Stimulated activated CD4-positive, alpha-beta T cell treated with anti-CD3 and anti-CD28 coated beads, Interleukin-4, amount 100 ng/mL, for 24 hours (primary cell): ENCODE results near the gene CWF19L2.
"Not testable (repeated sequence)": the region's sequence is repeated elsewhere in the genome, so short reads cannot be mapped to it uniquely, and the experiment has no call there.

ENCODE experiments used
- DNase-seq: peaks from one replicate; pipeline ENCODE4 v3.0.0-alpha.2; 2020

CWF19L2 gene

DNA sequence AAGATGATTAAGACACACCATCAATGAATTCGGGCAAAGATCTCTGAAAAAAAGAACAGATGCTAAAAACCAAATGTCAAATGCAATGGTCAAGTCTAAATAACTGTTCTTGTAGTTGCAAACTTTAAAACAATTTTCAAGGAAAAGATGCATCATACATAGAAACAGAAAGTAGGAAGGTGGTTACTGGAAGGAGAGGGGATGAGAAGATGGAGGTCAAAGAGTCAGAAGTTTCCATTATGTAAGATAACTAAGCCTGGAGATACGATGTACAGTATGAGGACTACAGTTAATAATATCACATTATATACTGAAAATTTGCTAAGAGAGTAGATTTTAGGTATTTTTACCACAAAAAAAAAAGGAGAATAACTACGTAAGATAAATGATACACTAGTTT, 27.1 kb downstream of the CWF19L2 start:
- no peak for DNase-seq

- DNase-seq: no peak
These were observed 29.9 kb downstream of the CWF19L2 start for GRCh38 chr11:107427569-107428180.

DNA sequence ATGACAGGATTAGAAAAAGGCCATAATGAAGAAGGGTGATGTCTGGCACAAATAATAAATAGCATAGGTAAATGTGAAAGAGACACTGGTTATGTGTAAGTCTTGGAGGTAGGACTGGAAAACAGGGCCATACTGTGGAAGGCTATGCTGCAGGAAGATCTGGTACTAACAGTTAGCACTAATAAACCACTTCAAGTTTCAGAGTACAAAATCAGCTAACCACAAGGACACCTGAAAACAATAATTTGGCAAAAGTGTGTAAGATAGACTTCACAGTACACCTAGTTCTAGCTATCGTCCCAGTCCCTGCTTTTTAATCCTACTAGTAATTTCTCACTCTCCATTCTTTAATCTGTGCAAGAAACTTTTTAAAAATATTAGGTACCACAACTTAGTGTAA, 44.3 kb downstream of the CWF19L2 start:
- DNase-seq: no peak

DNA sequence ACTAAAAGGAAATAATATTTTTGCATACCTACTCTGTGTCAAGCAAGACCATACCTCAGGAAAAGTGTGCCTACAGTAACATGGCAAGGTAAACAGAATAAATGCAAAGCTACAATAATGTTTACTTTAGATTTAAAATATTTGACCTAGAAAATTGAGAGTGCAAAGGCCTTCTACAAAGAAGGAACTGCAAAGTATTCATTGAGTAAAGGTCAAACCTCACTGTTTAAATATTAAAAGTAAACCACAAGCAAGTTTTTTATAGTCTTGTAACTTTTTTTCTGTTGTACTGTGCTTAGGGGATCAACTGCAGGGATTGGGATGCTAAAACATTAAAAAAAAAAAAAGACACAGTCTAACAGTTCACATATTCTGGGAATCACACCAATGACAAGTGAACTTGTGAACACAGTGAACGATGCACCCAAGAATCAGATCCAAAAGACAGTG, 48.8 kb downstream of the CWF19L2 start:
- DNase-seq: no peak

GRCh38 chr11:107405260-107405659, 52.4 kb downstream of the CWF19L2 start:
- DNase-seq: no peak

DNA sequence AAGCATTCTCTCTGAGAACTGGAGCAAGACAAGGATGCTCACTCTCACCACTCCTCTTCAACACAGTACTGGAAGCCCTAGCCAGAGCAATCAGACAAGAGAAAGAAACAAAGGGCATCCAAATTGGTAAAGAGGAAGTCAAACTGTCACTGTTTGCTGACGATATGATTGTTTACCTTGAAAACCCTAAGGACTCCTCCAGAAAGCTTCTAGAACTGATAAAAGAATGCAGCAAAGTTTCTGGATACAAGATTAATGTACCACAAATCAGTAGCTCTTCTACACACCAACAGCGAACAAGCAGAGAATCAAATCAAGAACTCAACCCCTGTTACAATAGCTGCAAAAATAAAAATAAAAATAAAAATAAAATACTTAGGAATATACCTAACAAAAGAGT, 56.5 kb downstream of the CWF19L2 start:
- DNase-seq: not testable (repeated sequence)

- DNase-seq: no peak
These were observed 60.3 kb downstream of the CWF19L2 start for GRCh38 chr11:107397357-107397756.

DNA sequence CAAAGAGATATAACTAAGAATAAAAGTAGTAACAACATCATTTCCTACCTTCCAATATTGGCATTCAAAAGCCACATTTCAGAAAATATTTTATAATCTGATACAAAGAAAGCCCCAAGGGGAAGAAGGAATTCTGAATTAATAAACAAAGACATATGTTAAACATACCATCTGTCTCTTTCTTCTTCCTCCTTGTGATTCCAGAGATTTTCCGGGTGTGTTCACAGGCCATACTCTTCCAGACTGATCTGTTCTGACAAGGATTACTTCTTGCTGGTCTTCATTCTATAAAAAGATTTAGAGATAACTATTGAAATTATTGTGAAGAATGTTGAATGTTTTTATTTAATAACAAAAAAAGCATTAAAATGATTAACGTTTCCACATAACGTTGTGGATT, 65.0 kb downstream of the CWF19L2 start:
- no peak for DNase-seq

DNA sequence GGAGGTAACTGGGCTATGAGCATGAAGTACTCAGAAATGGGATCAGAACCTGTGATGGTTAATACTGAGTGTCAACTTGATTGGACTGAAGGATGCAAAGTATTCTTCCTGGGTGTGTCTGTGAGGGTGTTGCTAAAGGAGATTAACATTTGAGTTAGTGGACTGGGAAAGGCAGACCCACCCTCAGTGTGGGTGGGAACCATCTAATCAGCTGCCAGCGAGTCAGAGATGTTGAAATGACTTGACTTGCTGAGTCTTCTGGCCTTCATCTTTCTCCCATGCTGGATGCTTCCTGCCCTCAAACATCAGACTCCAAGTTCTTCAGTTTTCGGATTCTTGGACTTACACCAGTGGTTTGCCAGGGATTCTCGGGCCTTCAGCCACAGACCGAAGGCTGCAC, 66.9 kb downstream of the CWF19L2 start:
- DNase-seq: not testable (repeated sequence)

- no peak for DNase-seq
These were observed 70.0 kb downstream of the CWF19L2 start for GRCh38 chr11:107387666-107388065.

- no peak for DNase-seq
These were observed 72.2 kb downstream of the CWF19L2 start for GRCh38 chr11:107385361-107385981.

DNA sequence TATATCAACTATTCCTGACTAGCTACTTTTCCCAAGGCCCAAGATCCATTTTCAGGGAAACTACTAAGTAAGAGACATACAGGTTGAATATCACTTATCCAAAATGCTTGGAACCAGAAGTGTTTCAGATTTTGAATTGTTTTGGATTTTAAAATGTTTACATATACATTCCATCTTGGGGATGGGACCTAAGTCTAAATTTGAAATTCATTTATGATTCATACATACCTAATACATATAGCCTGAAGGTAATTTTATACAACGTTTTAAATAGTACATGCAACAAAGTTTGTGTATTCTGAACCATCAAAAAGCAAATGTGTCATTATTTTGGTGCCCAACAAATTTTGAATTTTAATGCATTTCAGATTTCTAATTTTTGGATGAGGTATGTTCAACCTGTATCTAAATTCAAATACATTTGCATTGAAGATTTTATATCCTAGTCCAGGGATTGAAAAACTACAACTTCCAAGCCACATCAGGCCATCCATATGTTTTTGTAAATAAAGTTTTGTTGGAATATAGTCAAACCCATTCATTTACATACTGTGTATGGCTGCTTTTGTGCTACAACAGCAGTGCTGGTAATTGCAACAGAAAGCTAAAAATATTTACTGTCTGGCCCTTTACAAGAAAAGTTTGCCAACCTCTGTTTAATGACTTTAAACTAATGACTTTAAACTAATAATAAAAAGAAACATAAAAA, 73.3 kb downstream of the CWF19L2 start:
- DNase-seq: no peak

GRCh38 chr11:107372439-107372838, 85.2 kb downstream of the CWF19L2 start:
- DNase-seq: no peak

GRCh38 chr11:107370390-107370789, 87.2 kb downstream of the CWF19L2 start:
- DNase-seq: no peak

DNA sequence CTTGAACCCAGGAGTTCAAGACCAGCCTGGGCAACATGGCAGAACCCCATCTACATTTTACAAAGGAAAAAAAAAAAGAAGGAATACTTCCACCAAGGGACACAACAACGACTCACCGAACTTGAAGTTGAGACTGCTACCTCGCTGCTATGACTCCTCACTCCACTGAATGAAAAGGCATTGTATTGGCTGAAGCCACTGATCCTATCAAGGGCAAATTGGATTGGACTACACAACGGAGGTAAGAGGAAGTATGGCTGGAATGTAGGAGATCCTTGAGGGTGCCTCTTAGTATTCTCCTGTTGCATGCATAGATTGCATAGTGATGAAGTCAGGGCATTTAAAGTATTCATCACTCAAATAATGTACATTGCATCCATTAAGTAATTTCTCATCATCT, 97.9 kb downstream of the CWF19L2 start:
- no peak for DNase-seq

- no peak for DNase-seq
These were observed 99.7 kb downstream of the CWF19L2 start for GRCh38 chr11:107357877-107358276.

DNA sequence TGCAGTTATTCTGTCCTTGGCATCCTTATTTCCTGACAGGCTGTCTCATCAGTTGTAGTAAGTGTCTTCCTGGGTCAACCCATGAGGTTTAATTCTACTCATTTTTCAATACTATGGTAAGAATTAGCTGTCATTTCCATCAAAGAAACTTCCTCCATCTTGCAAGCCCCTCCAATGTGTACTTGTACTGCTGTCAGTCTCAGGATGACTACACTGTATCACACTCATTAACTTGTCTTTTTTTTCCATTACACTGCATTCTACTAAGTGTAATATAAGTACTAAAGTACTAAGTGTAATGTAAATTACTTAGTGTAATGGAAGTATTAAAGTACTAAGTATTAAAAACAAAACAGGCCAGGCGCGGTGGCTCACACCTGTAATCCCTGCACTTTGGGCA, 102.8 kb downstream of the CWF19L2 start:
- DNase-seq: no peak

GRCh38 chr11:107337917-107338316, 119.7 kb downstream of the CWF19L2 start:
- DNase-seq: no peak

GRCh38 chr11:107331728-107332127, 125.9 kb downstream of the CWF19L2 start:
- DNase-seq: no peak

GRCh38 chr11:107329164-107329563, 128.5 kb downstream of the CWF19L2 start:
- no peak for DNase-seq

DNA sequence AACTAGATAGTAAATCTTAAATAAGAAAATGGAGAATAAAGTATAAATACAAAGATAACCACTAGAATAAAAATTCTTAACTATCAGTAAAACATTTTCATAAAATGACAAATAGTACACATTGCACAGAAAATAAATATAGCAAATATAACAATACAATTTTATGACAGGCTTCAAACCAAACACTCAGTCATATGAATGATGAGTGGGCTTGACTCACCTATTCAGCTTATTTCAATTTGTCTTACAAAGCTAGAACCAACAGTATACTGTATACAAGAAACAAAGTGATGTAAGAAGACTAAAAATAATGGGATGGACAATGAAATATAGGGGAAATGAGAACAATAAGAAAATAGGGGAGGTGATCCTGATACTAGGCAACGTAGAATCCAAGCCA, 141.2 kb downstream of the CWF19L2 start:
- DNase-seq: no peak

GRCh38 chr11:107307991-107308390, 149.6 kb downstream of the CWF19L2 start:
- DNase-seq: no peak

DNA sequence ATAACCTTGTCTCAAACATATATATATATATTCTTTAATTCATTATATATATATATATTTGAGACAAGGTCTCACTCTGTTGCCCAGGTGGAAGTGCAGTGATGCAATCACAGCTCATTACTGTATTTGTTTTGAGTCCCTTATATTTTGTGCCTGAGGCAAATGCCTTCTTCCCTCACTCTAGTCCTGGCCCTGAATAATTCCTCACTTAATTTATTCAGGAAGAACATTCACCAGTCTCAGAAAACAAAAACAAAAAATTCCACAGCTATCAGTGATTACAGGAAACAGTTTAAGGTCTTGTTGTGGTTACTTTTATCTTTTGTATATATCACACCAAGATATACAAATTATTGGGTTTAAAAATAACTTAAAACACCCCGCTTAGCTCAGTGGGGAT, 155.7 kb downstream of the CWF19L2 start:
- DNase-seq: no peak

- no peak for DNase-seq
These were observed 163.8 kb downstream of the CWF19L2 start for GRCh38 chr11:107293677-107294344.
